ENCODE data around the gene IFIT1. TPM values are rescaled to one million over a fixed set of nuclear protein-coding genes. Genes with fewer than 3 reads are reported as not detected.

The IFIT1 gene
- total RNA-seq, 1 experiment from 2014 or later = 0.26 TPM

DNA sequence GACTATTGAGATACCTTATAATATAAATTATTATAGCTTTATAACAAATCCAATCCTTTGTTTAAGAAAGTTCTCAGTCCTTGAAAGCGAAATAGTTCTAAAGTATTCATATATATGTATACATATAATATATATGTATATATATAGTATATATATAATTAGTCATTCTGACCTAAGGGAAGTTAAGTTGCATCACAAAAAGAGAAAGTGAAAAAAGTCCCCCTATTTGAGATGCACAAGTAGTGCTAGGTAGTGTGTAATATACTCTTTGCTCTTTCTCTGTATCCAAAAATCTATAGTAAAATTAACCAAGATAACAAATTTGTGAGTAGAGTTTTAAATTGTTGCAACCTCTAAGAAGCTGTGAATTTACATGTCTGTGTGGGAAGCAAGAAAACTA, 27.9 kb upstream of the IFIT1 start:
- H3K27me3 Mint-ChIP-seq (ENCODE audit: insufficient read depth, unreplicated experiment) = no peaks in the 10 kb centered on the region
- H3K36me3 Mint-ChIP-seq (ENCODE audit: insufficient read depth, unreplicated experiment) = no peaks in the 10 kb centered on the region
- no TSS peak for BruUV-seq (replicated peaks)
- TF ChIP-seq CTCF (IDR thresholded peaks at IDR 0.05; ENCODE audit: unreplicated experiment) = no peak
- ChIA-PET CTCF (interaction anchor here (0.6 to 1.4 kb wide), 4 partner anchors 10 to 554 kb away, joined by 3 to 4 read pairs (median 4); no protein-coding TSS in a partner anchor), POLR2A (interaction anchor here (0.6 to 1.1 kb wide), 2 partner anchors 10 to 12 kb away, joined by 3 to 5 read pairs; no protein-coding TSS in a partner anchor)
- no peak overlapping the region for H3K4me3 Mint-ChIP-seq (ENCODE audit: unreplicated experiment)
- H3K4me1 Mint-ChIP-seq (ENCODE audit: insufficient read depth, unreplicated experiment) = no peaks in the 10 kb centered on the region
- intact Hi-C loops (cut with micrococcal nuclease) = no loop called here
- H3K9me3 Mint-ChIP-seq (ENCODE audit: unreplicated experiment) = no peaks in the 10 kb centered on the region
- no peak for DNase-seq (ENCODE audit: unreplicated experiment)
- no peak overlapping the region for H3K27ac Mint-ChIP-seq (ENCODE audit: low read depth, unreplicated experiment)

DNA sequence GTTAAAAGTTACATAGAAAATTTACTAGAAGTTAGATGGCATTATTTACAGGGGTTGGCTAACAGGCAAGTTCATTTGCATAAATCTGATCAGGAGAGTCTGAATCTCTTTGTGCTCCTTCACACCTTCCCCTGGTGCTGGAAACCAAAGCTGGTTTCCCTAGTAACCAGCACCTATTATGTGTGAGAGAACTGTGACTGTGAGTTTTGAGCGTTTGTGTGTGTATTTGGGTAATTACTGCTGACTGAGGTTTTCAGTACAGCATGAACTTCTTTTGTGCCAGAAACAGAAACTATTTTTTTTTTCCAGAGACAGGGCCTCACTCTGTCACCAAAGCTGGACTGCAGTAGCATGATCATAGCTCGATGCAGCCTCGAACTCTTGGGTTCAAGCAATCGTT, 24.9 kb upstream of the IFIT1 start:
- no peak for DNase-seq (ENCODE audit: unreplicated experiment)
- no peak for TF ChIP-seq CTCF (IDR thresholded peaks at IDR 0.05; ENCODE audit: unreplicated experiment)
- Mint-ChIP-seq H3K27me3 (ENCODE audit: insufficient read depth, unreplicated experiment) (no peaks in the 10 kb centered on the region), H3K4me1 (ENCODE audit: insufficient read depth, unreplicated experiment) (no peaks in the 10 kb centered on the region), H3K36me3 (ENCODE audit: insufficient read depth, unreplicated experiment) (no peaks in the 10 kb centered on the region), H3K9me3 (ENCODE audit: unreplicated experiment) (no peaks in the 10 kb centered on the region), H3K4me3 (ENCODE audit: unreplicated experiment) (no peak overlapping the region), H3K27ac (ENCODE audit: low read depth, unreplicated experiment) (no peak overlapping the region)
- ChIA-PET POLR2A (interaction anchor here (0.6 to 1.8 kb wide), 8 partner anchors 22 to 158 kb away, joined by 3 to 5 read pairs (median 3); partner anchors contain the start of genes IFIT5 and LIPA), CTCF (interaction anchor here (0.6 to 3.5 kb wide), 10 partner anchors 11 to 468 kb away, joined by 3 to 40 read pairs (median 6); partner anchors contain the start of gene IFIT5)
- intact Hi-C loops (cut with micrococcal nuclease) = no loop called here
- no TSS peak for BruUV-seq (replicated peaks)

- POLR2A ChIA-PET = interaction anchor here (0.6 to 2.1 kb wide), 9 partner anchors 17 to 158 kb away, joined by 3 to 10 read pairs (median 3); partner anchors contain the start of genes IFIT3, IFIT5 and LIPA
- no peak overlapping the region for H3K27ac Mint-ChIP-seq (ENCODE audit: low read depth, unreplicated experiment)
Observed at GRCh38 chr10:89368129-89368528, 24.3 kb upstream of the IFIT1 start.

More at GRCh38 chr10:89368129-89368528, 24.3 kb upstream of the IFIT1 start:
- CTCF ChIA-PET = interaction anchor here (1.0 to 3.5 kb wide), 12 partner anchors 12 to 374 kb away, joined by 3 to 40 read pairs (median 12); partner anchors contain the start of genes IFIT2 and IFIT5
- Mint-ChIP-seq H3K4me3 (ENCODE audit: unreplicated experiment) (no peak overlapping the region), H3K36me3 (ENCODE audit: insufficient read depth, unreplicated experiment) (no peaks in the 10 kb centered on the region), H3K9me3 (ENCODE audit: unreplicated experiment) (no peaks in the 10 kb centered on the region), H3K27me3 (ENCODE audit: insufficient read depth, unreplicated experiment) (no peaks in the 10 kb centered on the region), H3K4me1 (ENCODE audit: insufficient read depth, unreplicated experiment) (no peaks in the 10 kb centered on the region)
- intact Hi-C loops (cut with micrococcal nuclease) = loop anchor here (2.0 kb wide), 1 partner anchor 65 kb away; the partner anchor contains the start of gene IFIT2
- no TSS peak for BruUV-seq (replicated peaks)
- DNase-seq (ENCODE audit: unreplicated experiment) = no peak
- no peak for TF ChIP-seq CTCF (IDR thresholded peaks at IDR 0.05; ENCODE audit: unreplicated experiment)

All from MCF 10A (cell line).